HEK293T (cell line): ENCODE measurements around the gene KREMEN1.

ENCODE experiments used
- BHLHE40 ChIP-seq: fragments of 450-650 bp; IDR thresholded peaks from 2 replicates; pipeline ENCODE4 v1.6.1; 2016; ENCODE audit warnings: mild to moderate bottlenecking, moderate library complexity, borderline replicate concordance
- CTBP1 ChIP-seq: fragments of 450-650 bp; IDR thresholded peaks from 2 replicates; pipeline ENCODE4 v1.6.1; 2016; ENCODE audit warnings: borderline replicate concordance
- ELF4 ChIP-seq: fragments of 450-650 bp; IDR thresholded peaks from 2 replicates; pipeline ENCODE4 v1.6.1; 2017; ENCODE audit warnings: antibody characterized with exemption
- FOXA1 ChIP-seq: fragments of 450-650 bp; IDR thresholded peaks from 2 replicates; pipeline ENCODE4 v1.6.1; 2016; ENCODE audit warnings: mild to moderate bottlenecking
- FOXK2 ChIP-seq: fragments of 450-650 bp; IDR thresholded peaks from 2 replicates; pipeline ENCODE4 v1.6.1; 2016; ENCODE audit warnings: mild to moderate bottlenecking
- FOXM1 ChIP-seq: fragments of 450-650 bp; IDR thresholded peaks from 2 replicates; pipeline ENCODE4 v1.6.1; 2017; ENCODE audit warnings: mild to moderate bottlenecking, borderline replicate concordance
- HDGF ChIP-seq: fragments of 450-650 bp; IDR thresholded peaks from 2 replicates; pipeline ENCODE4 v1.6.1; 2017; ENCODE audit warnings: antibody characterized with exemption, borderline replicate concordance
- LEF1 ChIP-seq: fragments of 450-650 bp; IDR thresholded peaks from 2 replicates; pipeline ENCODE4 v1.6.1; 2017; ENCODE audit warnings: mild to moderate bottlenecking, borderline replicate concordance
- NFRKB ChIP-seq: fragments of 450-650 bp; IDR thresholded peaks from 2 replicates; pipeline ENCODE4 v1.6.1; 2016; ENCODE audit warnings: mild to moderate bottlenecking, moderate library complexity
- SP1 ChIP-seq: fragments of 450-650 bp; IDR thresholded peaks from 2 replicates; pipeline ENCODE4 v1.6.1; 2017
- SUZ12 ChIP-seq: fragments of 450-650 bp; IDR thresholded peaks from 2 replicates; pipeline ENCODE4 v1.6.1; 2016; ENCODE audit warnings: mild to moderate bottlenecking
- TARDBP ChIP-seq: fragments of 450-650 bp; IDR thresholded peaks from 2 replicates; pipeline ENCODE4 v1.6.1; 2016
- TF ChIP-seq, protein P1 (sequence below): fragments of 450-650 bp; IDR thresholded peaks from 2 replicates; pipeline ENCODE4 v1.6.1; 2016

DNA sequence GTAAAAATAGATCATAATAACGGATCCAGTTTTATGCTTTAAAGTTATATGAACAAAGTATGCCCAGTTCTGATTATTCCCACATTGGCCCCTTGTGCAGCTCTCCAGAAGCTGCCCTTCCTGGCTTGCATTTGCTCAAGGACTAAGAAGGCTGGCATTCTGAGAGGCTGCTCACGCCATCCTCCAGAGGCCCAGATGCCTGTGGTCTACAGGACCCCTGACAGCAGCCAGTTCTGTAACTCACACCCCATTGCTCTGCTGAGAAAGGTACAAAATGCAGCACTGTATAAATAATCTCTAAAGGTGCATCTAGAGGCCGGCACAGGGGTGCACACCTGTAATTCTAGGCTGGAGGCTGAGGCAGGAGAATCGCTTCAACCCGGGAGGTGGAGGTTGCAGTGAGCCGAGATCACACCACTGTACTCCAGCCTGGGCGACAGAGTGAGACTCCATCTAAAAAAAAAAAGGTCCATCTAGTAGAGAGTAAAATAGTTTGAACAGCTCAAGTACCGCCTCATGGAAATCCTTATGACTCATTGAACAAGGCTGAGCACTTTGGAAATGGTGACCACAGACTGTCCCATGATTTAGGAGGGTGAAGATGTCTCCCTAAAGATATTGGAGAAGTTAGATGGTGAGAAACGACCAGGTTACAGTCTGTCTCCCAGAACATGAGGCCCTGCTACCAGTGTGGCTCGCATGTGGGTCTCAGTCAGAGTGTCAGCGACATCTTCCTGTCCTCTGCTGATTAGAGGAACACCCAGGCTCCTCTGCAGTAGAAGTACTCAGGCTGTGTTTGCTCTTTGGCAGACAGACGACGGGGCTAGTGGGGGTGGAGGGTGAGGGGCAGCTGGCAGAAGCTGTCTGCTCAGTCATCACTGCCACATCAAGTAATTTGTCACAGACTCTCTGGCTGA lies 56.3 kb downstream of the KREMEN1 start:
- TF ChIP-seq SP1: no peak
- TF ChIP-seq FOXM1: no peak
- TF ChIP-seq BHLHE40: no peak
- no peak for TF ChIP-seq NFRKB
- TF ChIP-seq CTBP1: no peak
- TF ChIP-seq FOXA1: no peak
- no peak for TF ChIP-seq TARDBP
- TF ChIP-seq ELF4: no peak
- TF ChIP-seq FOXK2: no peak
- no peak for TF ChIP-seq HDGF
- no peak for TF ChIP-seq SUZ12
- TF ChIP-seq LEF1: no peak
- TF ChIP-seq, protein P1, sequence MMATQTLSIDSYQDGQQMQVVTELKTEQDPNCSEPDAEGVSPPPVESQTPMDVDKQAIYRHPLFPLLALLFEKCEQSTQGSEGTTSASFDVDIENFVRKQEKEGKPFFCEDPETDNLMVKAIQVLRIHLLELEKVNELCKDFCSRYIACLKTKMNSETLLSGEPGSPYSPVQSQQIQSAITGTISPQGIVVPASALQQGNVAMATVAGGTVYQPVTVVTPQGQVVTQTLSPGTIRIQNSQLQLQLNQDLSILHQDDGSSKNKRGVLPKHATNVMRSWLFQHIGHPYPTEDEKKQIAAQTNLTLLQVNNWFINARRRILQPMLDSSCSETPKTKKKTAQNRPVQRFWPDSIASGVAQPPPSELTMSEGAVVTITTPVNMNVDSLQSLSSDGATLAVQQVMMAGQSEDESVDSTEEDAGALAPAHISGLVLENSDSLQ: no peak
